HG03060 (cell line): ENCODE data around the gene FYB2.

Experiments
- ATAC-seq: cut with Tn5 transposase; IDR thresholded peaks from one replicate; pipeline ENCODE4 v1.9.1; 2021; ENCODE audit warnings: low read depth, moderate number of reproducible peaks; ENCODE audit not compliant: unreplicated experiment

FYB2 gene

GRCh38 chr1:56819387-56819899 lies at the start of gene FYB2:
Gene FYB2 (minus strand): TSS chr1:56819404. CDS start chr1:56819290, 114 bp downstream.
- ATAC-seq = no peak

- ATAC-seq = no peak
Observed at GRCh38 chr1:56868761-56869160, 49.6 kb upstream of the FYB2 start.

- ATAC-seq = no peak
Observed at GRCh38 chr1:56867491-56867890, 48.3 kb upstream of the FYB2 start.

GRCh38 chr1:56866656-56867055 lies 47.5 kb upstream of the FYB2 start:
- no peak for ATAC-seq

- ATAC-seq = no peak
Observed at GRCh38 chr1:56864430-56864829, 45.2 kb upstream of the FYB2 start.

- no peak for ATAC-seq
Observed at GRCh38 chr1:56863265-56863992, 44.2 kb upstream of the FYB2 start.

- no peak for ATAC-seq
Observed at GRCh38 chr1:56859287-56859686, 40.1 kb upstream of the FYB2 start.

- no peak for ATAC-seq
Observed at GRCh38 chr1:56856186-56856585, 37.0 kb upstream of the FYB2 start.

GRCh38 chr1:56855190-56855589 lies 36.0 kb upstream of the FYB2 start:
- ATAC-seq = no peak

GRCh38 chr1:56854521-56855099 lies 35.4 kb upstream of the FYB2 start, which contains the start of gene C8A:
Gene C8A (plus strand): TSS chr1:56854797. CDS start chr1:56854902, 105 bp downstream.
- ATAC-seq = no peak

- no peak for ATAC-seq
Observed at GRCh38 chr1:56852476-56852875, 33.3 kb upstream of the FYB2 start.

- no peak for ATAC-seq
Observed at GRCh38 chr1:56850922-56851321, 31.7 kb upstream of the FYB2 start.

GRCh38 chr1:56850411-56850810 lies 31.2 kb upstream of the FYB2 start:
- no peak for ATAC-seq

- no peak for ATAC-seq
Observed at GRCh38 chr1:56849750-56850149, 30.5 kb upstream of the FYB2 start.

GRCh38 chr1:56845343-56845742 lies 26.1 kb upstream of the FYB2 start:
- no peak for ATAC-seq

- ATAC-seq = no peak
Observed at GRCh38 chr1:56844545-56845136, 25.4 kb upstream of the FYB2 start.

GRCh38 chr1:56843544-56843943 lies 24.3 kb upstream of the FYB2 start:
- ATAC-seq = no peak

- no peak for ATAC-seq
Observed at GRCh38 chr1:56838759-56839158, 19.6 kb upstream of the FYB2 start.

- no peak for ATAC-seq
Observed at GRCh38 chr1:56837244-56837939, 18.2 kb upstream of the FYB2 start.

- ATAC-seq = no peak
Observed at GRCh38 chr1:56836359-56836758, 17.2 kb upstream of the FYB2 start.

- ATAC-seq = no peak
Observed at GRCh38 chr1:56835657-56836056, 16.5 kb upstream of the FYB2 start.
